Bone marrow (tissue), 2 donors: ENCODE results near the gene CDCP1.

Source experiments
- DNase-seq, 2 donors: peaks; one replicate each; lab custom pipeline; 2025; lab: John Stamatoyannopoulos, UW

CDCP1 gene

GRCh38 chr3:45137656-45138181 is 8.5 kb downstream of the CDCP1 start:
- DNase-seq, result no peak

GRCh38 chr3:45135959-45136358 is 10.2 kb downstream of the CDCP1 start:
- DNase-seq, result no peak

GRCh38 chr3:45134758-45135521 is 11.2 kb downstream of the CDCP1 start:
- no peak for DNase-seq

GRCh38 chr3:45132568-45133211 is 13.5 kb downstream of the CDCP1 start:
- DNase-seq, result no peak

GRCh38 chr3:45131201-45131600 is 15.0 kb downstream of the CDCP1 start:
- DNase-seq, result no peak

- DNase-seq, result no peak
These were observed 15.7 kb downstream of the CDCP1 start for GRCh38 chr3:45130476-45130875.

- no peak for DNase-seq
These were observed 17.2 kb downstream of the CDCP1 start for GRCh38 chr3:45128950-45129349.

- DNase-seq, result no peak
These were observed 18.9 kb downstream of the CDCP1 start for GRCh38 chr3:45127130-45127822.

GRCh38 chr3:45126730-45127129 is 19.4 kb downstream of the CDCP1 start:
- no peak for DNase-seq

- DNase-seq, result no peak
These were observed 20.6 kb downstream of the CDCP1 start for GRCh38 chr3:45125550-45126026.

- no peak for DNase-seq
These were observed 21.2 kb downstream of the CDCP1 start for GRCh38 chr3:45124956-45125355.

- DNase-seq, result no peak
These were observed 21.8 kb downstream of the CDCP1 start for GRCh38 chr3:45124352-45124751.

GRCh38 chr3:45123581-45124269 is 22.5 kb downstream of the CDCP1 start:
- no peak for DNase-seq

- DNase-seq, result no peak
These were observed 23.1 kb downstream of the CDCP1 start for GRCh38 chr3:45123030-45123429.

GRCh38 chr3:45120359-45121158 is 25.6 kb downstream of the CDCP1 start:
- DNase-seq, result no peak

- DNase-seq, result no peak
These were observed 26.3 kb downstream of the CDCP1 start for GRCh38 chr3:45119824-45120358.

GRCh38 chr3:45119376-45119775 is 26.8 kb downstream of the CDCP1 start:
- DNase-seq, result no peak

GRCh38 chr3:45118615-45119071 is 27.5 kb downstream of the CDCP1 start:
- no peak for DNase-seq

- DNase-seq, result no peak
These were observed 29.8 kb downstream of the CDCP1 start for GRCh38 chr3:45116350-45116749.

GRCh38 chr3:45113625-45114050 is 32.5 kb downstream of the CDCP1 start:
- no peak for DNase-seq

GRCh38 chr3:45112939-45113338 is 33.2 kb downstream of the CDCP1 start:
- no peak for DNase-seq
